GM12878 (cell line): Measurements from ENCODE around the gene IL1B. TPM values are rescaled to one million over a fixed set of nuclear protein-coding genes. Genes with fewer than 3 reads are reported as not detected.

Experiments
- ATAC-seq: fragments of 200-7000 bp; cut with Tn5 transposase; 3 replicates; pipeline ENCODE4 v1.9.1; 2020; ENCODE audit warnings: mild to moderate bottlenecking, moderate library complexity
- BruUV-seq: library from RNA; stranded (reverse); fragments of 400-500 nt; replicated peaks from 2 replicates; lab custom pipeline; 2021; lab: Mats Ljungman, UMichigan
- CTCF ChIA-PET: fragments of 300-600 bp; sonication (Branson Sonifier 250); formaldehyde crosslinking; extraction: SDS; loops from one replicate; lab custom pipeline; 2021; ENCODE audit warnings: inconsistent platforms; lab: Yijun Ruan, JAX
- POLR2A ChIA-PET: fragments of 350-600 bp; formaldehyde crosslinking; extraction: SDS; loops from one replicate; lab custom pipeline; 2021; ENCODE audit warnings: inconsistent platforms; lab: Charles Lee
- RAD21 ChIA-PET: fragments of 300-600 bp; sonication (Branson Sonifier 250); formaldehyde crosslinking; loops from one replicate; lab custom pipeline; 2023; ENCODE audit warnings: antibody characterized with exemption; ENCODE audit not compliant: unreplicated experiment; lab: Charles Lee
- SMC1A ChIA-PET: fragments of 300-600 bp; sonication (Branson Sonifier 250); formaldehyde crosslinking; loops from one replicate; lab custom pipeline; 2023; ENCODE audit not compliant: unreplicated experiment, uncharacterized antibody; lab: Charles Lee
- DNase-seq: peaks from one replicate; pipeline ENCODE4 v3.0.0-alpha.2; 2011; ENCODE audit warnings: low read depth, low spot score
- FAIRE-seq: peaks from 3 replicates; lab custom pipeline; 2011; peaks lifted over from hg19 to GRCh38; lab: Jason Lieb, UNC
- H2AFZ ChIP-seq: 2 replicates; pipeline ENCODE4 v1.6.0; 2011; ENCODE audit warnings: low read depth, low read length, control low read depth; ENCODE audit not compliant: control insufficient read depth
- H3K27ac ChIP-seq: 2 replicates; pipeline ENCODE4 v1.5.1; 2011; ENCODE audit warnings: control low read depth; ENCODE audit not compliant: control insufficient read depth, insufficient read depth
- H3K27me3 ChIP-seq, 2 experiments: replicated peaks in 1 of 2; 2 replicates each; pipeline versions ENCODE4 v1.6.0 to v1.6.1; 2011; ENCODE audit warnings: low read length in 1 of 2; ENCODE audit not compliant: control insufficient read depth in 2 of 2, insufficient read depth in 2 of 2
- H3K36me3 ChIP-seq, 2 experiments: 2 replicates each; pipeline ENCODE4 v1.5.1; 2011; ENCODE audit warnings: low read length in 1 of 2; ENCODE audit not compliant: control insufficient read depth in 2 of 2, insufficient read depth in 2 of 2
- H3K4me1 ChIP-seq: 2 replicates; pipeline ENCODE4 v1.6.1; 2011; ENCODE audit warnings: mild to moderate bottlenecking, low read length, moderate library complexity, mixed read lengths; ENCODE audit not compliant: control insufficient read depth, insufficient read depth
- H3K4me2 ChIP-seq: 2 replicates; pipeline ENCODE4 v1.6.0; 2011; ENCODE audit warnings: control low read depth; ENCODE audit not compliant: control insufficient read depth, insufficient read depth
- H3K4me3 ChIP-seq: fragments of 200-600 bp; sonication (generic); 2 replicates; pipeline ENCODE4 v1.5.1; 2016
- H3K79me2 ChIP-seq: 2 replicates; pipeline ENCODE4 v1.6.0; 2011; ENCODE audit warnings: low read length; ENCODE audit not compliant: control insufficient read depth, insufficient read depth
- H3K9ac ChIP-seq: 2 replicates; pipeline ENCODE4 v1.8.0; 2011; ENCODE audit warnings: low read length, control low read depth, mixed read lengths; ENCODE audit not compliant: control insufficient read depth, insufficient read depth
- H3K9me3 ChIP-seq: replicated peaks from 3 replicates; pipeline ENCODE4 v1.5.1; 2011; ENCODE audit warnings: mild to moderate bottlenecking, low read length; ENCODE audit not compliant: control insufficient read depth, insufficient read depth
- H4K20me1 ChIP-seq: 2 replicates; pipeline ENCODE4 v1.6.0; 2011; ENCODE audit not compliant: control insufficient read depth, insufficient read depth
- CREM ChIP-seq: IDR thresholded peaks from 2 replicates; pipeline ENCODE4 v1.6.1; 2014; ENCODE audit warnings: antibody characterized with exemption, low read depth
- E2F4 ChIP-seq: IDR thresholded peaks from 2 replicates; pipeline ENCODE4 v1.6.1; 2012; ENCODE audit warnings: low read depth, low read length, improper control_type of control experiment
- MEF2B ChIP-seq: fragments of 450-650 bp; IDR thresholded peaks from 2 replicates; pipeline ENCODE4 v1.6.1; 2018; ENCODE audit warnings: mild to moderate bottlenecking, moderate library complexity; ENCODE audit not compliant: partially characterized antibody, poor library complexity, severe bottlenecking
- NKRF ChIP-seq: fragments of 450-650 bp; conservative IDR thresholded peaks from 2 replicates; pipeline ENCODE4 v1.6.1; 2017; ENCODE audit warnings: mild to moderate bottlenecking, moderate library complexity
- TCF12 ChIP-seq: IDR thresholded peaks from 2 replicates; pipeline ENCODE4 v1.6.1; 2011; ENCODE audit warnings: low read depth, mild to moderate bottlenecking, low read length
- USF1 ChIP-seq: IDR thresholded peaks from 2 replicates; pipeline ENCODE4 v1.6.1; 2011; ENCODE audit warnings: borderline replicate concordance, low read depth, mild to moderate bottlenecking, moderate library complexity, mixed read lengths, low read length; ENCODE audit not compliant: insufficient read depth; ENCODE audit errors: extremely low read length
- ZBTB33 ChIP-seq: fragments of 450-650 bp; IDR thresholded peaks from 2 replicates; pipeline ENCODE4 v1.6.1; 2017; ENCODE audit warnings: mild to moderate bottlenecking
- WGBS: methylation state at CpG from one replicate; pipeline ENCODE4 v1.1.6; 2016; ENCODE audit warnings: low lambda C conversion rate; ENCODE audit not compliant: insufficient replicate concordance, insufficient coverage; ENCODE audit errors: missing lambda C conversion rate; 5-methylcytosine and 5-hydroxymethylcytosine counted together
- in situ Hi-C: fragments of 300-500 bp; cut with MboI; formaldehyde crosslinking; loops from 9 replicates; pipeline ENCODE4 v1.14.3; 2018; ENCODE audit warnings: mixed read lengths
- intact Hi-C: fragments of 100-400 bp; cut with micrococcal nuclease; formaldehyde crosslinking; loops from one replicate; pipeline ENCODE4 v1.14.2; 2022; ENCODE audit not compliant: unreplicated experiment
- polyA plus RNA-seq, 11 experiments: library from polyadenylated mRNA; depleted of rRNA in 4 of 11; unstranded in 6 of 11; stranded (reverse) in 5 of 11; fragments of >200 nt; fragmentation: Nextera tagmentation in 4 of 11; fragmentation: Illumina TruSeq in 1 of 11; extraction: Ambion mirVana in 4 of 11; extraction: Trizol in 1 of 11; gene quantifications; 1 replicate in 1 of 11; 2 replicates in 10 of 11; pipeline versions ENCODE4 v1.2.1 to v1.2.3, GENCODE V29; 2011 to 2016; ENCODE audit warnings: inconsistent platforms in 2 of 11, missing spikeins in 2 of 11, low read depth in 1 of 11
- total RNA-seq, 4 experiments: library from RNA; depleted of rRNA in 3 of 4; stranded (reverse); fragments of >200 nt in 3 of 4; fragmentation: Illumina TruSeq in 1 of 4; extraction: Trizol in 1 of 4; gene quantifications; 2 replicates each; pipeline versions ENCODE4 v1.2.1 to v1.2.3, GENCODE V29; 2013 to 2021

Gene IL1B
- total and polyA plus RNA-seq, 10 of the 15 experiments (the other 5 are each of a cell fraction or from before 2014, with no cell fraction given): 0.20 to 1.6 (median 0.84) TPM

GRCh38 chr2:112788653-112789052 is 47.9 kb downstream of the IL1B start:
- CTCF ChIA-PET: interaction anchor here (0.7 kb wide), 1 partner anchor 40 kb away, joined by 4 read pairs; no protein-coding TSS in a partner anchor
- Histone ChIP-seq H3K9ac (no peak overlapping the region), H3K27ac (no peak overlapping the region), H3K36me3 (no peaks in the 10 kb centered on the region), H3K79me2 (no peaks in the 10 kb centered on the region), H3K4me3 (no peak overlapping the region), H3K9me3 (peaks cover 2% of the 10 kb centered on the region; the same call in 2 of the 3 replicates), H3K27me3 (no peaks in the 10 kb centered on the region), H2AFZ (no peak overlapping the region), H3K4me1 (peaks cover 6% of the 10 kb centered on the region; the same call in 1 of the 2 replicates), H4K20me1 (no peaks in the 10 kb centered on the region), H3K4me2 (no peak overlapping the region)
- SMC1A ChIA-PET: interaction anchor here (1.0 to 1.8 kb wide), 5 partner anchors 15 to 97 kb away, joined by 3 to 7 read pairs (median 5); no protein-coding TSS in a partner anchor
- TF ChIP-seq TCF12: no peak
- no peak for TF ChIP-seq E2F4
- TF ChIP-seq MEF2B: no peak
- no peak for TF ChIP-seq CREM
- no peak for TF ChIP-seq ZBTB33
- no peak for TF ChIP-seq NKRF
- no peak for TF ChIP-seq USF1
- in situ Hi-C loops: no loop called here
- FAIRE-seq (no peak), DNase-seq (no peak), ATAC-seq (no peak)
- RAD21 ChIA-PET: interaction anchor here (1.5 kb wide), 1 partner anchor 96 kb away, joined by 4 read pairs; no protein-coding TSS in a partner anchor
- POLR2A ChIA-PET: interaction anchor here (0.6 to 1.4 kb wide), 3 partner anchors 12 to 88 kb away, joined by 3 to 6 read pairs (median 3); no protein-coding TSS in a partner anchor
- BruUV-seq: no TSS peak
- WGBS: 88% methylated on average over 3 of the region's 3 CpGs
- intact Hi-C loops: no loop called here
